GM18907 (cell line): ENCODE data around the gene COL27A1.

Source experiments
- ATAC-seq: cut with Tn5 transposase; IDR thresholded peaks from one replicate; pipeline ENCODE4 v1.9.1; 2021; ENCODE audit warnings: mild to moderate bottlenecking, moderate library complexity; ENCODE audit not compliant: unreplicated experiment

Gene COL27A1

DNA sequence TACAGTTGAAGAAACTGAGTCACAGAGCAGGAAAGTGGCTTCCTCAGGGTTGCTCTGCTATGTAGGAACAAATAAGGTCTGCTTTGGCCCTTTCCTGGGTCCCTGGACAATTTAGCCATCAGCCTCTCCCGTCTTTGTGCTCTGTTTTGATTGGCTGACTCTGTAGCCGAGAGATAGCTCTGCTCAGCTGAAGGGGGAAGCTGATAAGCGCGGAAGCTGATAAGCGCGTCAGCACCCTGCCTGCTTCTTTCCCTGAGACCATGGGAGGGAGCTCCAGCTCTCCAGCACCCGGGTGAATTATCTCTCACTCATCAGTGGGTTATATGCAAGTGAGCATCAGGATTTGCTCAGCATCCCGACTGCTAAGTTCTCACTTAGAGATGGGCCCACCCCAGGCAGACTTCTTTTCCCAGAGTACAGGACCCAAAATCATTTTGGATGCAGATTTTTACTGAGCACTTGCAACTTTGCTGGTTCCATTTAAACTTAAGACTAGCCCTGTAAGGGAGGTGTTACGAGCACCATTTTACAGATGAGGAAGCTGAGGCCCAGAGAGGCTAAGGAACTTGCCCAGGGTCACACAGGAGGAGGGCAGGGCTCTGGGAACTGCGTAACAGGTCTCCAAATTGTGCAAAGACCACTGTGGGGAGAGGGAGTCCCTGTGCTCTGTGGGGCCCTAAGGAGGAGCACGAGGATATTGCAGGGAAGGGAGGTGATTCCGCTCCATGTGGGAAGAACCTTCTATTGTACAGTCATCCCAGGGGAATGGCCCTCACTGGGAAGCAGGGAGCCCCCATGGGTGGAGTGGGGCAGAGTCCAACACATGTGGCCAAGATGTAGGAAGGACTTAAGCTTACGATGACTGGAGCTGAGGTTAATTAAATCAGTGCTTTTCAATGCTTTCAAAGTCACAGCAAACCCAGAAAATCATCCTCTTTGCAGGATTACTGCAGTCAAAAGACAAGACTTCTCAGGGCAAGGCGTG, 83.8 kb downstream of the COL27A1 start:
- no peak for ATAC-seq

DNA sequence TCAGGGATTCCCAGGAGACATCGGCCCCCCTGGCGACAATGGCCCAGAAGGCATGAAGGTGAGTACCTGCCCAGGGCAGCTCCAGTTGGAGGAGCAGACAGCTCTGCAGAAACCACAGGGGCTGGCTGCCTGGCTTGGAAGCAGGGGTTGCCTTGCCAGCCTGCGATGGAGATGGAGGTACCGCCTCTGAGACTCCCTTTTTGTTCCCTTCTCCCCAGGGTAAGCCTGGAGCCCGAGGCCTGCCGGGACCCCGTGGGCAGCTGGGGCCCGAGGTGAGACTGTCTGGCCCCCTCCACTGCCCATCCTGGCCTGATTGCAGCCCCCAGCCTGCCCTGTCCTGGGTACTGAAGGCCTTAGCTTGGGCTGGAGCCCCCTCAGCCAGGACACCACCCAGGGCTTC, 84.9 kb downstream of the COL27A1 start:
- no peak for ATAC-seq

DNA sequence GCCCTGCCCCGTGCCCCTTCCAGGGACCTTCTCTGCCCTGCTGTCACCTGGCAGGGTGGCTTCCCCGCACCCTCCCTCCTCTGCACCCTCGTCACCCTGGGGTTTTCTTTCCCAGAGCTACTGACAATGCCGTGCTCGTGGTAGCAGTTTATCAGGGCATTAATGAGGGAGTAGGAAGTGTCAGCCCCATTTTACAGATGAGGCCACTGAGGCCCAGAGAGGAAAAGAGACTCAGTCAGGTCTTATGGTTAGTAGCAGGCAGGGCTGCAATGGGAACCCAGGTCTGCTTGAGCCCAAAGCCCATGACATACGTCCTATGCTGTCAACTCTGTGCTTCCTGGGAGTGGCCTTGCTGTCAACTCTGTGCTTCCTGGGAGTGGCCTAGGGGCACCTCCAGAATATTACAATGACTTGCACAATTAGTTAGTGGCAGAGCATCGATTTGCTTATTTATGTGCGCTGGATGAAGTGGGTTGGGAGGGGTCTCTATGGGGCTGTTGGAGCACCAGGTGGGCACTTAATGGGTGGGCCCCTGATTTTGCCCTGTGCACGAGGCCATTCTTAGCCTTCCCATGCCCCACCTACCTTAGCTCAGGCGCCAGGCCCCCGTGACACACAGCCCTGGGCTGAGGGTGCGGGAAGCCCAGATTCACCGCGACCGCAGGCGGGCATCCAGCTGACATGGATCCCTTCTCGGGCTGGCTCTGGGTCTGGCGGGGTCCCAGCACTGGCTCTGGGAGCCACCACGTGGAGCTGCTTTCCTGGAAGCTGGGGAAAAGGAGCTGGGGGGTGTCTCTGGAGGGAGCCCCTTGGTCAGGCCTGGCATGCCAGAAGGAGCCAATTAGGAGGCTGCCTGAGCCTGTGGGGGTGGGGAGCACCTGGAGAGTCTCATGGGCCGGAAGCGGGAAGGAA, 85.6 kb downstream of the COL27A1 start:
- ATAC-seq = no peak

DNA sequence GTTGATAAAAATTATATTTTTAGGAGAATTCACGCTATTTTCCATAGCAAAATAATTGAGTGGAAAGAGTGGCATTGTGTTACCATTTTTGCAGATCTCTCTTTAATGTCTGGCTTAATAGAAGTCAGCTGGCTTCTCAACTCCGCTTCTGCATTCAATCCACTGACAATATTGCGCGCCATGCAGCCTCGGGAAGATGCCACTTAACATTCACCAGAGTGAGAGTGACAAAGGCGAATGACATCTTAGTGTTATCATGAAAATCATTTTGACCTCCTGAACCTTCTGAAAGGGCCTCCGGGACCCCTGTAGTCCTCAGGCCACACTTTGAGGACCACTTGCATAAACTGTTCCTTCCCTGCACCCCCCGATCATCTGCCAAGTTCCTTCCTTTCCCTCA, 87.5 kb downstream of the COL27A1 start:
- ATAC-seq = no peak

DNA sequence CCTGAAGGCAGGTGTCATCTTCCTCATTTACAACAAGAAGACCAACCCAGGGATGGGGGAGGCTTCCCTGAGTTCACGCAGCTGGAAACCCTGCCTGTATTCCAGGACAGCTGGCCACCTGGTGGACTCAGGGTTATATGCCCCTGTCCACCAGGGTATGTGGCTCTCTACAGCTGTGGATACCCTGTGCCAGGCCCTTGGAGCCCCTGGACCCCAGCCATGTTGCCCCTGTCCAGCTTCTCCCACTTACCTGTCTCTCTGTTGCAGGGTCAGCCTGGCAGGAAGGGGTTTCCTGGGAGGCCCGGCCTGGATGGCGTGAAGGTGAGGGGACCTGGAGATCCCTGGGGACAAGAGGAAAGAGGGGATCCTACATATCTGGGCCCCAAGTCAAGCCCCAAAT, 87.9 kb downstream of the COL27A1 start:
- no peak for ATAC-seq

DNA sequence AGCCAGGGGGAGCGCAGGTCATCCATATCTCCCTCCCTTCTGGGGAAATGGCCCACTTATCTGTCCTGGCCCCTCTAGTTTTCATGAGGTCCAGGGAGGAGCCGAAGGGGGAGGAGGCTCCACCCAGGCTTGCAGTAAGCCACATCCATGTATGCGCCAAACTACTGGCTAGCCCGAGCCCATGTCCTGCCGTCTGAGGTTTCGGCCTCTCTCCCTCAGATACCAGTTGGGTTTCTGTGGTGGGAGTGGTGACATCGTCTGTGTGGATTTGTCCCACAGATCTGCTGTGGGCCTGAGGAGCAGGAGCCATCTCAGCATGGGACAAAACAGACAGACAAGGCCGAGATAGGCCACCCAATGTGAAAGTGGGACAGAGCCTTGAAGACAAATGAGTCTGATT, 89.2 kb downstream of the COL27A1 start:
- no peak for ATAC-seq

DNA sequence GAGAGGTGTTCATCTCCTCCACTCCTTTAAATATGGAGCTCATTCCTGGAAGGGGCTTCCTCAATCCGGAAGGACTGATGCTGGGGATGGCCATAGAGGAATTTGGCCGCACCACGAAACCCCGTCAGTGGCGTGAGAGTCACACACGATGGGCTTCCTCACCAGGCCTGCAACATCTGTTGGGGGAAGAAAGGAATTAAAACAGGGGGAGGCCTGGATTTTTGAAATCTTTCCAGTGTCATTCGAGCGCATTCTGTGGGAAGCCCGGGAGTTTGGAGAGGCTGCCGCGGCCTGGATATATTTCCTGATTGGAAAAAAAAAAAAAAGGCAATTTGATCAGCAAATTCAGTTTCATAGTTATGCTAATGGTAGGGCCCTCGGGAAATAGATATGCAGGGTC, 91.2 kb downstream of the COL27A1 start:
- no peak for ATAC-seq

DNA sequence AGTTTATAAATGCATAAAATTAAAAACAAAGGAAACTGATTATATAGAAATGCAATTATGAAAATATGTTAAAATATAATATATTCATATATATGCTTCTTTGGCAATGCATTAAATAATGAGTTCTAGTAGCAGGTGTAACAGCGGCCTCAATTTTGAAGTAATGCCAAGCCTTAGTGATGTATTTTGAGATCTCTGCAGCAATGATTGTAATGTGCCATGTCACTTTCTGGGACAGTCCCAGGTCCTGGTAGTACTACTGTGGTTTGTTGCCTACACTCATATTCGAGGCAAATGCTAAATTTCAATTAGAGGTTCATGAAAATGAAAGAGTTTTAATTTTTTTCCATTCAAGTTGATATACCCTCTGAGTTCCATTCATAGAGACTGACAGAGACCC, 91.7 kb downstream of the COL27A1 start:
- no peak for ATAC-seq

DNA sequence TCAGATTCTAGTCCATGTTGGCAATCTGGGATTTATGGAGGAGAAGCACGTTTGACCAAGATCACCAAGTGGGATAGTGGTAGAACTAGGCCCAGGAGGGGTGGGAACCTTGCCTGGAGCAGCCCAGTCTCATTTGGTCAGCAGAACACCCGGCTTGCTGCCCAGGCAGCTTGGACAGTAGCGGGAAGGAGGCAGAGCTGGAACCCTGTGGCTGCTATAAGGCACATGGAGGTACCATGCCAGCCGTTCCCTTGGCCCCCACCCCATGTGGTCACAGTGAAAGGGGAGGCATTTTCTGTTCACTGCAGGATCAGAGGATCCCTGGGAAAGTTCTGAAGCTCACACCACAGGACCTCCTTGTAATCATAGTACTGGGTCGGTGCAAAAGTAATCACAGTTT, 92.2 kb downstream of the COL27A1 start:
- ATAC-seq = no peak

DNA sequence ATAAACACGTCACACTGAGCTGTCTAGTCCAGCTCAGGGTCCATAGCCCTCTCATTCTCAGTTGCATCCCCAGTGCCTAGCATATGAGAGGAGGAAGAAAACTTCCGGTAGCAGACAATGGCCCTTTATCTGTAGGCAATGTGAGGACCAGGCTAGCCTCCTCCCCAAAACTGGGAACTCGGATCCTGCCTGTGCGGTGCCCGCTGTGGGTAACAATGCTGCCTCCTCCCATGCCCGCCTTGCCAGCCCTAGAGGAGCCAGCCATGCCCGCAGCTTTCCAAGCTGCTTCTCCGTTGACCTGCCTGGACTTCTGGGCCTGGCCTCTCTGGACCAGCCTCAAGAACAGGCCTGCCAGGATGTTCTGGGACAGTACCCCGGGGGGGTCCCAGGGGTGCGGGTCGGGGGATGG, 93.0 kb downstream of the COL27A1 start:
- ATAC-seq = no peak

DNA sequence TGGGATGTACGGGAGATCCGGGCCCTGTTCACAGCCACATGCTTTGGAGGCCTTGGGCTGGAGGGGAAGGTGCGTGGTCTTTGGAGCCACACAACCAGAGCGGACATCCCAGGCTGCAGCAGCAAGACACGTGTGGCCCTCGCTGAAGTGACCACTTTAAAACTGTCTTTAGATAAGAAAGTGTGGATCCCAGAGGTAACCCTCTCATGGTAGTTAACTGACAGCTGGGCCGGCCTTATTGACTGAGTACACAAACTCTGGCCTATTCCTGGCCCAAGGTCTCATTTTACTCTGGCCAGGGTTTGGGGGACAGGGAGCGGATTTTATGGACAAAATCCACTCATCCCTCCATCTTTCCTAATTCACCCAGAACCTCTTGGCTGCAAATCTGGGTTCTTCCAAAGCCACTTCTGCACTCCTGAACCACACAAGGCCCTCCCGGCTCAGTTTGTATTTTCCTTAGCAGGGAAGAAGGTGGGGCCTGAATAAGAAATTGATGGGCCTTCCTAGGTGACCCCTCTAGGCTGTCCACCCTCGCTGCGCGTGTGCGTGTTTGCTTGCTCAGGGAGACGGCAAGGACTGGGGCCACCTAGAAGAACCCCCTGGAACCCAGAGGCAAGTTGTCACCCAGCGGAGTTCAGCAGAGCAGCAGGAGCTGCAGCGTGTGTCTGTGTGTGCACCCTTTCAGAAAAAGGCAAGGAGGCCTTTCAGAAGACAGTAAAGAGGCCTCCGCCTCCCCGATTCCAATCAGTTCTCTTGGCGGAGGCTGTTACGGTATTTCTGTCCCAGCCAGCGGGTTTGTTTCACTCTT, 94.3 kb downstream of the COL27A1 start:
- ATAC-seq = no peak

DNA sequence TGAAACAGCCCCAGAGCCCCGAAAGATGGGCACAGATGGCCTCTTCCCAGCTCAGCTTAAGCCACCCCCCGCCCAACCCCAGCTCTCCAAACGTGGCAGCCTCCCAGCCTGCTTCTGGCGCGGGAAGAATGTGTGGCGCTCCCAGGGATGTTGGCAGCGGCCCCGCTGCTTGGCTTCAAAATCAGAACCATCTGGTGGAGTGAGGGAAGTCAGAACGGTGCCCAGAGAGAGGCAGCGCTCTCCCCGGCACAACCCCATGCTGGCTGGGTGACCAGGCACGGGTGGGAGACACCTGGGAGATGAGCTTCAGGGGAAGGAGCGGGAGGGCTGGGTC, 94.9 kb downstream of the COL27A1 start:
- ATAC-seq = no peak

DNA sequence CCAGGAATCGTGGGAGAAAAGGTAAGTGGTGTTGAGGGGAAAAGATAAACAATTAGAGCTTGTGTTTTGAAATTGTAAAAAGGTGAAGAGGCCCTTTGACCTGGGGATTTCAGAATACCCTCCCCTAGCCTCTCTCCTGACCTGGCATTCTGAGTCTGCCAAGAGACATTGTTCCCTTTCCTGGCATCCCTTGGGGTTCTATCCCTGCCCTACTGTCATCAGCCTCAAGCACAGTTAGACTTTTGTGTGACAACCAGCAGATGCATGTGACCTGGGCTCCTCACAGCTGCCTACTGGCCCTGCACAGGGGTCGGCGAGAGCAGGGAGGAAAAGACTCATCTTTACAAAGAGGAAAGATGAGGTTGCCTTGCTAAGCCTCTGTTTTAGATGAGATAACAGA, 95.3 kb downstream of the COL27A1 start:
- no peak for ATAC-seq

DNA sequence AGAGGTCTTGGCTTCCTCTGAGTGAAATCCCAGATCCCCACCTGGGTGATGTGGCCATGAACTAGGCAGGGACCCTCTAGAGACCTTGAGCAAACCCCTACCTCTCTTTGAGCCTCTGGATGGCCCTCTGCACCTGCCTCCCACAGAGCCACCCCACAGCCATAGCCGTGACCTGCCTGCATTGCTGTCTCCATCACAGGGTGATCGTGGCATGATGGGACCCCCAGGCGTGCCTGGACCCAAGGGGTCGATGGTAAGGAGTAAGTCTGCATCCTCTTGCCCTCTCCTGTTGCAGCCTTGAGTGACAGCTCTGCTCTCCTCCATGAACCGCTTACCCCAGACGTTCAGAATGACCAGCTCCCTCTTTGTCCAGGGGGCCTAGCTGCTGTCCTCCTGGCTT, 97.1 kb downstream of the COL27A1 start:
- no peak for ATAC-seq

DNA sequence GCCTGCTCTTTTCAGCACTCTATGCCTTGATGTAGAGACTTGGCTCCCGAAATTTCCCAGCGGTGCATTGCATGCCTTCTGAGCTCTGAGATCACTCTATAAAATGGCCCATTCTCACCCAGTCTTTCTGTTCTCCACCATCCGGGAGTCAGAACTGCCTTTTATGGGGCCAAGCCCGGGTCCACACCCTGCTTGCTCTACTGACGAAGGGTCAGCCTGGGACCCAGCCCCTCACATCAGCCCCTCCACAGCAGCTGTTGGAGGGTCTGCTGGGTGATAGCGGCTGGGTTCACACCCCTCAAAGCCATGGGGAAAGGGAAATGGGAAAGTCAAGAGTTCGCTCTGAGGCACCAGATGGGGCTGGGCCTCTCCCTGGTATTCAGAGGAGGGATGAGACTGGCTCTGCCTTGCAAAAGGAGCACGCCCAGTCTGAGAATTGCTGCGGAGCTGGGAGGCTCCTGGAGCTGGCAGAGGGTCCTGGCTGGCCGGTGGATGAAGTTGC, 101.5 kb downstream of the COL27A1 start:
- no peak for ATAC-seq

DNA sequence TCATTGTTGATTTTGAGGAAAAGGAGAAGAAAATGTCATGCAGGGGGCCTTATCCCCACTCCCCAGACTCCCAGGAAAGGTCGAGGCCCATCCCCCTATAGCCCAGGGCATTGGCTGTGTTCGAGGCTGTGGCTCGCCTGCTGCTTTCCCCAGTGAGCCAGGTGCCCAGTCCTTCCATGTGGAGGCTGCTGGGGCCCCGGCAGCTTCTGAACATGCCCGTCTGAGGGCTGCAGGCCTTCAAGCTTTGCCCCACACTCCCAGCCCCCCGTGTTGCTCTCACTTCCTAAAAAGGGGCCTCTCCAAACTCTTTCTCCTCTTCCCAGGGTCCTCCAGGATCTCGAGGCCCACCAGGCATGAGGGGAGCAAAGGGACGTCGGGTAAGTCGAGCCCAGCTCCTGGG, 102.9 kb downstream of the COL27A1 start:
- no peak for ATAC-seq

DNA sequence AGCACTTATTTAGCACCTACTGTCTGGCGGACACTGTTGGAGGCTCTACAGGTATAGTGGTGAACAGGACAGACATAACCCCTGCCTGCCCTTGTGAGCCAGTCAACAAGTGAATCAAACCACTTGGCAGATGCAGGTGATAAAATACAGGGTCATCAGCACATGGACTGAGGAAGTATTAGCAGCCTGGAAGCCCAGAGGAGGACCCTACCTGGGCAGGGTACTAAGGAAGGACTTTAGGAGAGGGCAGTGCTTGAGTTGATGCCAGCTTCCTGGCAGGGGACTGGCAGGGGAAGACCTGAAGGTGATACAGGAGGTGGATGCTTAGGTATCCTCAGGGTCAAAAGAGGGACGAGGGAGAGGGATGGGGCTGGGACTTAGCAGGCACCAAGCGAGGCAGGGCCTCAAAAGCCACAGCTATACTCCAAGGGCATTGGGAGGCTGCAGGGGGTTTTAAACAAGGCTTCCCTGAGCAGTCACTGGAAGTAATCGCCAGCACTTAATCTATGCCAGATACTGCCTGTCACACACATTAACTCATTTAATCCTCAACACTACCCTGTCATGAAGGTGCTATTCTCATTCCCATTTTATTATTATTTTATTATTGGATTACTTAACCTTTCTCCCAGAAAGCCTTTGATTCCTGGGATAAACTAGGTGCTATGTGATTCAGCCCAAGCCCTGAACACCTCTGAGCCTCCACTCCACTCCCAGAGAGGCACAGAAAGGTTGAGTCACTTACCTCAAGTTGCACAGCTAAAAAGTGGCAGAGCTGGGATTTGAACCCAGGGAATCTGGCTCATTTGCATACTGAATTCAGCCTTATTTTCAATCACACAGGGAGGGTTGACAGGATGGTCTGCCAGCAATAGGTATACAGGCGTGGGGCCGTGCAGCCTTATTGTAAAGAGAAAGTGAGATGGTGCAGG, 103.8 kb downstream of the COL27A1 start:
- no peak for ATAC-seq

DNA sequence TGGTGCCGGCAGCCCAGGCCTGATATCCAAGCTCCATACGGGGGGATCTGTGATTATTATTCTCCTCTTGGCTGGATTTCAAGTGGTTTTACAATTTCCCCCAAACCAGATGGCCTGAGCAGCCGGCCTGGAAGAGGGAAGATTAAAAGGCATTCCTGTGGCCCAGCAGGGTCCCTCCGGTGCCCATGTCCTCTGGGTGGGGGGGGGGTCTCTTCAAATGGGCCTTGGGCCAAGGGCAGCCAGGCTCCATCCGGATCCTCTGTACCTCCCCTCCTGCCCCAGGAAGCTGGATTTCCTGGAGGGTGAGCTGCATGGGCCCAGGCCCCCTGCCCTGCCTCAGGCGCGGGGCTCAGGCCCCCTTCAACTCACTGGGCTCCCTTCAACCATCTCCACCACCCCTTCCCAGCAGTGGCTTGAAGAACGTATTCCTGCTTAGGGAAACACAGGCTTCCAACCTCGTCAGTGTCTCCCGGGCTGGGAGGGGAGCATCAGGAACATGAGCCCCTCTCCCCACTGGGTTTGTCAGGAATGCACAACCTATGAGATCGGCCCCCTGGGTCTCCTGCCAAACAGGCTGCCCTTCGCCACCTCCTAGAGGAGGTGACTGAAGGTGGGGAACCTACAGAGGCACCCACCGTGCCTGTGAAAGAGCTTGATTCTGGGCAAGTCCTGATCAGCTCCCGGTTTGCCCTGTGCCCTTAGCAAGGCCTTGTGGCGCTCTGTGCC, 104.6 kb downstream of the COL27A1 start:
- ATAC-seq = no peak

DNA sequence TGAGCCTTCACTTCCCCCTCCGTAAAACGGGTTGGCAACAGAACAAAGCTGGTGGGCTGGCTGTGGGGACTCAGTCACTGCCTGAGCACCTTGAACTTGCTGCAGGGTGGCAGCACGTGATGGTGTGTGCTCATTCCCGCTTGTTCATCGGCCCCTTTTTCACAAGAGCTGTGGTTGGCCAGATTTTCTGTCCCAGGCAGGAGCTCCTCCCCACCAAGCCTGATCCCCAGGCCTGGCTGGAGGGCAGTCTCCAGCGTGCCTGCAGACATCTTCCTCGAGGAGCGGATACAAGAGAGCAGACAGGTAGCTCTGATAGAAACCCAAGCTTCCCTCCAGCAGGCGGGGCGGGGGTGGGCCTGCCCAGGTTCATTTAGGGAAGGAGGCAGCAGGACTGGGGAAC, 105.7 kb downstream of the COL27A1 start:
- ATAC-seq = no peak
